Kidney epithelial cell (primary cell): ENCODE data around the gene TACC2. TPM values are rescaled to one million over a fixed set of nuclear protein-coding genes. Genes with fewer than 3 reads are reported as not detected.

Experiments used
- DNase-seq: peaks from one replicate; pipeline ENCODE4 v3.0.0-alpha.2; 2010; ENCODE audit warnings: low read depth
- H3K27me3 ChIP-seq: 2 replicates; pipeline ENCODE4 v1.6.0; 2011; ENCODE audit warnings: low read length; ENCODE audit not compliant: control insufficient read depth, insufficient read depth
- H3K36me3 ChIP-seq: 2 replicates; pipeline ENCODE4 v1.5.1; 2011; ENCODE audit warnings: low read length; ENCODE audit not compliant: control insufficient read depth, insufficient read depth
- H3K4me3 ChIP-seq: 2 replicates; pipeline ENCODE4 v1.5.1; 2011; ENCODE audit warnings: low read depth, mild to moderate bottlenecking, control low read depth, low read length
- CTCF ChIP-seq: IDR thresholded peaks from 2 replicates; pipeline ENCODE4 v1.5.1; 2011; ENCODE audit warnings: mild to moderate bottlenecking, moderate library complexity, low read length, control low read depth, inconsistent platforms; ENCODE audit not compliant: insufficient read depth, poor library complexity, severe bottlenecking
- total RNA-seq: library from RNA; depleted of rRNA; stranded (reverse); fragments of >200 nt; gene quantifications from 2 replicates; pipeline ENCODE4 v1.2.3, GENCODE V29; 2015

The TACC2 gene
- total RNA-seq, 1 donor from 2014 or later: 26.9 TPM

- no peaks in the 10 kb centered on the region for H3K36me3 ChIP-seq
- no peaks in the 10 kb centered on the region for H3K27me3 ChIP-seq
- H3K4me3 ChIP-seq: no peak overlapping the region
- no peak for DNase-seq
- no peak for TF ChIP-seq CTCF
These were observed 155.2 kb downstream of the TACC2 start for GRCh38 chr10:122144199-122144598.

GRCh38 chr10:122145113-122145512 is 156.2 kb downstream of the TACC2 start:
- Histone ChIP-seq H3K27me3 (no peaks in the 10 kb centered on the region), H3K4me3 (no peak overlapping the region), H3K36me3 (no peaks in the 10 kb centered on the region)
- TF ChIP-seq CTCF: no peak
- no peak for DNase-seq

GRCh38 chr10:122147663-122148062 is 158.7 kb downstream of the TACC2 start:
- H3K4me3 ChIP-seq: no peak overlapping the region
- no peak for DNase-seq
- no peaks in the 10 kb centered on the region for H3K27me3 ChIP-seq
- TF ChIP-seq CTCF: no peak
- H3K36me3 ChIP-seq: no peaks in the 10 kb centered on the region

- Histone ChIP-seq H3K4me3 (no peak overlapping the region), H3K36me3 (no peaks in the 10 kb centered on the region), H3K27me3 (no peaks in the 10 kb centered on the region)
- no peak for TF ChIP-seq CTCF
- DNase-seq: no peak
These were observed 160.1 kb downstream of the TACC2 start for GRCh38 chr10:122148876-122149560.

GRCh38 chr10:122149561-122150505 is 160.9 kb downstream of the TACC2 start:
- TF ChIP-seq CTCF: no peak
- DNase-seq: no peak
- no peaks in the 10 kb centered on the region for H3K27me3 ChIP-seq
- H3K4me3 ChIP-seq: no peak overlapping the region
- H3K36me3 ChIP-seq: no peaks in the 10 kb centered on the region
